DND-41 (cell line): ENCODE measurements around the gene CCDC102A.

Experiments used
- CTCF ChIP-seq: IDR thresholded peaks from 2 replicates; pipeline ENCODE4 v1.5.1; 2012; ENCODE audit warnings: borderline replicate concordance, low read length, moderate library complexity, mild to moderate bottlenecking; ENCODE audit not compliant: poor library complexity, severe bottlenecking; ENCODE audit errors: extremely low read depth
- EZH2 ChIP-seq: IDR thresholded peaks from 3 replicates; pipeline ENCODE4 v1.6.1; 2012; ENCODE audit warnings: borderline replicate concordance, low read depth, mild to moderate bottlenecking, moderate library complexity, low read length, inconsistent platforms; ENCODE audit not compliant: severe bottlenecking

- TF ChIP-seq CTCF (no peak), EZH2 (no peak)
Observed at GRCh38 chr16:57574646-57575467, 38.5 kb upstream of the CCDC102A start.
